ENCODE results near the gene WDPCP. TPM values are rescaled to one million over a fixed set of nuclear protein-coding genes. Genes with fewer than 3 reads are reported as not detected.

The WDPCP gene
- total and polyA plus RNA-seq, 2 of the 13 experiments (the other 11 are each of a cell fraction or from before 2014, with no cell fraction given), result 2.9 to 5.2 TPM

DNA sequence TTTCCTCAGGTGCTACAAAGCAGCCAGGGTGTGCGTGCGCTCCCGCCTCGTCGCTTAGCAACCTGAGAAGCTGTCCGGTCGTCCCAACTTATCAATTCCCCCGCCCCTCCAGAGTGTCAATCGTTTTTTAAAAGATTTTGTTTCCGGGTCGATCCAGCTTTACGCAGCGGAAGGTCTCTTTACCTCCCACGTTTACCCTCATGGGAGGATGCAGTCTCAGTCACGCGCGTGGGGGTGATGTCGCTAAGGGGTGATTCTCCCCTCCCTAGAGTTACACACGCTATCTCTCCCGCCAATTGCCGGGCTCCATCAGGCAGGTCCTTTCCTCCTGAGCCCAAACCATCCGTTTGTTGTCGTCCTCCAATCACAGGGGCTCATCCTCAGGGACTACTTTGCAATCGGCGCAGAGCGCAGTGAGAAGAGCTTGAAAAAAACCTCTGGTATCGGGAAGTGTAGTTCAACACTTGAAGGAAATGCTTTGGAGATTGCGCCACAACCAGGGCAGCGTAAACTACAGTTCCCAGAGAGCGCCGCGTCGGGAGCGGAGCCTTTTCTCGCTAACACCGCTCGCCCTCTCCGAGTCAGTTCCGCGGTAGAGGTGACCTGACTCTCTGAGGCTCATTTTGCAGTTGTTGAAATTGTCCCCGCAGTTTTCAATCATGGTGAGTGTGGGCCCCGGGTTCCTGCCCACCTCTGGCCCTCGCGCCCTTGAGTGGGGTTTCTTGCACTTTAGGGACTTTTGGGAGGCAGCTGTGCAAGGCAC is at the start of gene WDPCP, which contains the start of gene MDH1 (continued):
- TF ChIP-seq, protein P1, sequence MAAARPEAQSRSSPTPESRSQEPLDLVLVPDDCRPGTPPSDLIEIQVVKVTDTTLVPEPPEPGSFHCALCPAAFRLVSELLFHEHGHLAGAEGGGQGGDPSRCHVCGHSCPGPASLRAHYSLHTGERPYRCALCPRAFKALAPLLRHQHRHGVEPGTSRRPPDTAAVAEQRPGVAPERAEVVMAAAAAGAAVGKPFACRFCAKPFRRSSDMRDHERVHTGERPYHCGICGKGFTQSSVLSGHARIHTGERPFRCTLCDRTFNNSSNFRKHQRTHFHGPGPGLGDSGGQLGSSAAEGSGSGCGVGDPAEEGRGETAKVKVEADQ (CRISPR knock-in tag; IDR thresholded peaks at IDR 0.05; ENCODE audit: borderline replicate concordance), result peak; percentile 90; the same call in 1 of the 2 replicates
- TF ChIP-seq ZNF570 (CRISPR knock-in tag; IDR thresholded peaks at IDR 0.05; ENCODE audit: borderline replicate concordance), result no peak
- TF ChIP-seq, protein P2, sequence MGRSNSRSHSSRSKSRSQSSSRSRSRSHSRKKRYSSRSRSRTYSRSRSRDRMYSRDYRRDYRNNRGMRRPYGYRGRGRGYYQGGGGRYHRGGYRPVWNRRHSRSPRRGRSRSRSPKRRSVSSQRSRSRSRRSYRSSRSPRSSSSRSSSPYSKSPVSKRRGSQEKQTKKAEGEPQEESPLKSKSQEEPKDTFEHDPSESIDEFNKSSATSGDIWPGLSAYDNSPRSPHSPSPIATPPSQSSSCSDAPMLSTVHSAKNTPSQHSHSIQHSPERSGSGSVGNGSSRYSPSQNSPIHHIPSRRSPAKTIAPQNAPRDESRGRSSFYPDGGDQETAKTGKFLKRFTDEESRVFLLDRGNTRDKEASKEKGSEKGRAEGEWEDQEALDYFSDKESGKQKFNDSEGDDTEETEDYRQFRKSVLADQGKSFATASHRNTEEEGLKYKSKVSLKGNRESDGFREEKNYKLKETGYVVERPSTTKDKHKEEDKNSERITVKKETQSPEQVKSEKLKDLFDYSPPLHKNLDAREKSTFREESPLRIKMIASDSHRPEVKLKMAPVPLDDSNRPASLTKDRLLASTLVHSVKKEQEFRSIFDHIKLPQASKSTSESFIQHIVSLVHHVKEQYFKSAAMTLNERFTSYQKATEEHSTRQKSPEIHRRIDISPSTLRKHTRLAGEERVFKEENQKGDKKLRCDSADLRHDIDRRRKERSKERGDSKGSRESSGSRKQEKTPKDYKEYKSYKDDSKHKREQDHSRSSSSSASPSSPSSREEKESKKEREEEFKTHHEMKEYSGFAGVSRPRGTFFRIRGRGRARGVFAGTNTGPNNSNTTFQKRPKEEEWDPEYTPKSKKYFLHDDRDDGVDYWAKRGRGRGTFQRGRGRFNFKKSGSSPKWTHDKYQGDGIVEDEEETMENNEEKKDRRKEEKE (IDR thresholded peaks at IDR 0.05), result no peak
- no peak; the same call in 1 of the 2 replicates for TF ChIP-seq HOXA5 (CRISPR knock-in tag; IDR thresholded peaks at IDR 0.05)
- TF ChIP-seq, protein P3, sequence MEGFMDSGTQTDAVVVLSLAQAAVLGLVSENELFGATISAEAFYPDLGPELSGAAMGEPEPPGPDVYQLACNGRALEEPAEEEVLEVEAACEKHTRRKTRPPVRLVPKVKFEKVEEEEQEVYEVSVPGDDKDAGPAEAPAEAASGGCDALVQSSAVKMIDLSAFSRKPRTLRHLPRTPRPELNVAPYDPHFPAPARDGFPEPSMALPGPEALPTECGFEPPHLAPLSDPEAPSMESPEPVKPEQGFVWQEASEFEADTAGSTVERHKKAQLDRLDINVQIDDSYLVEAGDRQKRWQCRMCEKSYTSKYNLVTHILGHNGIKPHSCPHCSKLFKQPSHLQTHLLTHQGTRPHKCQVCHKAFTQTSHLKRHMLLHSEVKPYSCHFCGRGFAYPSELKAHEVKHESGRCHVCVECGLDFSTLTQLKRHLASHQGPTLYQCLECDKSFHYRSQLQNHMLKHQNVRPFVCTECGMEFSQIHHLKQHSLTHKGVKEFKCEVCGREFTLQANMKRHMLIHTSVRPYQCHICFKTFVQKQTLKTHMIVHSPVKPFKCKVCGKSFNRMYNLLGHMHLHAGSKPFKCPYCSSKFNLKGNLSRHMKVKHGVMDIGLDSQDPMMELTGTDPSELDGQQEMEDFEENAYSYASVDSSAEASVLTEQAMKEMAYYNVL (CRISPR knock-in tag; IDR thresholded peaks at IDR 0.05; ENCODE audit: borderline replicate concordance), result peak; percentile 25; the same call in 1 of the 2 replicates
- peak; percentile 75; the same call in 1 of the 2 replicates for TF ChIP-seq ZNF30 (CRISPR knock-in tag; IDR thresholded peaks at IDR 0.05)
- no peak for TF ChIP-seq XBP1 (CRISPR knock-in tag; IDR thresholded peaks at IDR 0.05)
- TF ChIP-seq, protein P4, sequence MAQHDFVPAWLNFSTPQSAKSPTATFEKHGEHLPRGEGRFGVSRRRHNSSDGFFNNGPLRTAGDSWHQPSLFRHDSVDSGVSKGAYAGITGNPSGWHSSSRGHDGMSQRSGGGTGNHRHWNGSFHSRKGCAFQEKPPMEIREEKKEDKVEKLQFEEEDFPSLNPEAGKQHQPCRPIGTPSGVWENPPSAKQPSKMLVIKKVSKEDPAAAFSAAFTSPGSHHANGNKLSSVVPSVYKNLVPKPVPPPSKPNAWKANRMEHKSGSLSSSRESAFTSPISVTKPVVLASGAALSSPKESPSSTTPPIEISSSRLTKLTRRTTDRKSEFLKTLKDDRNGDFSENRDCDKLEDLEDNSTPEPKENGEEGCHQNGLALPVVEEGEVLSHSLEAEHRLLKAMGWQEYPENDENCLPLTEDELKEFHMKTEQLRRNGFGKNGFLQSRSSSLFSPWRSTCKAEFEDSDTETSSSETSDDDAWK (CRISPR knock-in tag; IDR thresholded peaks at IDR 0.05), result no peak
- TF ChIP-seq ASH2L (IDR thresholded peaks at IDR 0.05; ENCODE audit: insufficient read length, low read depth, low read length), result peak; percentile 99
- TF ChIP-seq ZNF253 (CRISPR knock-in tag; IDR thresholded peaks at IDR 0.05; ENCODE audit: borderline replicate concordance), result no peak; the same call in 1 of the 2 replicates
- TF ChIP-seq SMAD9 (CRISPR knock-in tag; IDR thresholded peaks at IDR 0.05), result peak; percentile 74; the same call in 1 of the 2 replicates
- TF ChIP-seq PHB2 (IDR thresholded peaks at IDR 0.05; ENCODE audit: partially characterized antibody), result no peak
- no peak for TF ChIP-seq ZNF282 (IDR thresholded peaks at IDR 0.05; ENCODE audit: partially characterized antibody)
- TF ChIP-seq ZSCAN25 (CRISPR knock-in tag; IDR thresholded peaks at IDR 0.05), result peak; percentile 76; the same call in 1 of the 2 replicates
- TF ChIP-seq, protein P5, sequence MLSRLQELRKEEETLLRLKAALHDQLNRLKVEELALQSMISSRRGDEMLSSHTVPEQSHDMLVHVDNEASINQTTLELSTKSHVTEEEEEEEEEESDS (CRISPR knock-in tag; IDR thresholded peaks at IDR 0.05; ENCODE audit: borderline replicate concordance), result 0 out of 2 replicates have a peak, but pooled peaks have one; percentile 32
- peak; percentile 70; the same call in 1 of the 2 replicates for TF ChIP-seq NCOR1 (IDR thresholded peaks at IDR 0.05; ENCODE audit: borderline replicate concordance, low read length)
- TF ChIP-seq ZNF772 (CRISPR knock-in tag; IDR thresholded peaks at IDR 0.05), result peak; percentile 89

Measured in HepG2 (cell line).